ENCODE results near the gene S100A13. TPM values are rescaled to one million over a fixed set of nuclear protein-coding genes. Genes with fewer than 3 reads are reported as not detected.

Gene S100A13
- total and polyA plus RNA-seq, 10 of the 15 experiments (the other 5 are each of a cell fraction or from before 2014, with no cell fraction given) = 5.7 to 30.9 (median 9.1) TPM

DNA sequence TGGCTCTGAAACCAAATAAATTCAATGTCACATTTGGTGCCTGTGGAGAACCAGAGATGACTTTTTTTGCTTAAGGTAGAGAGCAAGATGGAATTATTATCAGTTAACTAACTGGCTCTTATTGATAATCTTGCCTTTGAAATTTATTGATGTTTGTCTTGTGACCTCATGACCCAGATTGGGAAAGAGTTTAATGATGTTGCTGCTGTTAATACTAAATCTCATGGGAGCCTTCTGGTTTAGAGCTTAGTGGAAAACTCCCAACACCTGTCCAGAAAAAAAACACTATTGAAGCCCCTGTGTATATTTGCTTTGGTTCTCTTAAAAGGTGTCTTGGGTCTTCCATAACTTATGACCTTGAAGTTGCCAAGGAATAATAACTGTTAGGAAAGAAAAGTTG lies 16.5 kb upstream of the S100A13 start:
- FAIRE-seq = no peak
- Histone ChIP-seq H3K4me1 (ENCODE audit: control insufficient read depth, insufficient read depth, low read length) (no peaks in the 10 kb centered on the region), H3K27ac (ENCODE audit: control insufficient read depth, insufficient read depth) (no peak overlapping the region), H4K20me1 (ENCODE audit: control insufficient read depth, insufficient read depth) (no peaks in the 10 kb centered on the region), H3K9me3 (replicated peaks; ENCODE audit: control insufficient read depth, insufficient read depth, low read length) (no peaks in the 10 kb centered on the region), H2AFZ (ENCODE audit: control insufficient read depth, low read depth, low read length) (no peak overlapping the region), H3K9ac (ENCODE audit: control insufficient read depth, insufficient read depth, low read length) (no peak overlapping the region), H3K4me3 (no peak overlapping the region), H3K27me3 (replicated peaks in 1 of 2; ENCODE audit: control insufficient read depth in 2 of 2, insufficient read depth in 2 of 2, low read length in 1 of 2) (no peaks in the 10 kb centered on the region), H3K36me3 (ENCODE audit: control insufficient read depth in 2 of 2, insufficient read depth in 2 of 2, low read length in 1 of 2) (peaks cover 14 to 54% of the 10 kb centered on the region in 2 experiments), H3K4me2 (ENCODE audit: control insufficient read depth, insufficient read depth) (no peak overlapping the region), H3K79me2 (ENCODE audit: control insufficient read depth, insufficient read depth, low read length) (peaks cover 2% of the 10 kb centered on the region)
- RAD21 ChIA-PET (ENCODE audit: unreplicated experiment) = interaction anchor here (0.8 to 1.4 kb wide), 4 partner anchors 10 to 72 kb away, joined by 3 to 5 read pairs (median 4); partner anchors contain the start of gene CHTOP
- ATAC-seq = no peak
- POLR2A ChIA-PET = interaction anchor here (1.4 to 6.7 kb wide), 3 partner anchors 9 to 320 kb away, joined by 4 to 35 read pairs (median 4); partner anchors contain the start of genes CHTOP and SLC39A1
- SMC1A ChIA-PET (ENCODE audit: uncharacterized antibody, unreplicated experiment) = interaction anchor here (0.7 to 2.1 kb wide), 8 partner anchors 9 to 71 kb away, joined by 3 to 13 read pairs (median 4); partner anchors contain the start of genes CHTOP and ILF2
- CTCF ChIA-PET = interaction anchor here (0.5 to 3.8 kb wide), 9 partner anchors 9 to 133 kb away, joined by 3 to 20 read pairs (median 5); partner anchors contain the start of gene S100A13
- DNase-seq (ENCODE audit: low read depth, low spot score) = no peak
- in situ Hi-C loops (cut with MboI) (no loop called here), intact Hi-C loops (cut with micrococcal nuclease; ENCODE audit: unreplicated experiment) (no loop called here)
- TSS peak; percentile 0 for BruUV-seq (replicated peaks)
- no peak for TF ChIP-seq ZNF207 (IDR thresholded peaks at IDR 0.05; ENCODE audit: borderline replicate concordance)
- TF ChIP-seq TBL1XR1 (IDR thresholded peaks at IDR 0.05; ENCODE audit: low read depth, low read length) = no peak
- TF ChIP-seq, protein P1, sequence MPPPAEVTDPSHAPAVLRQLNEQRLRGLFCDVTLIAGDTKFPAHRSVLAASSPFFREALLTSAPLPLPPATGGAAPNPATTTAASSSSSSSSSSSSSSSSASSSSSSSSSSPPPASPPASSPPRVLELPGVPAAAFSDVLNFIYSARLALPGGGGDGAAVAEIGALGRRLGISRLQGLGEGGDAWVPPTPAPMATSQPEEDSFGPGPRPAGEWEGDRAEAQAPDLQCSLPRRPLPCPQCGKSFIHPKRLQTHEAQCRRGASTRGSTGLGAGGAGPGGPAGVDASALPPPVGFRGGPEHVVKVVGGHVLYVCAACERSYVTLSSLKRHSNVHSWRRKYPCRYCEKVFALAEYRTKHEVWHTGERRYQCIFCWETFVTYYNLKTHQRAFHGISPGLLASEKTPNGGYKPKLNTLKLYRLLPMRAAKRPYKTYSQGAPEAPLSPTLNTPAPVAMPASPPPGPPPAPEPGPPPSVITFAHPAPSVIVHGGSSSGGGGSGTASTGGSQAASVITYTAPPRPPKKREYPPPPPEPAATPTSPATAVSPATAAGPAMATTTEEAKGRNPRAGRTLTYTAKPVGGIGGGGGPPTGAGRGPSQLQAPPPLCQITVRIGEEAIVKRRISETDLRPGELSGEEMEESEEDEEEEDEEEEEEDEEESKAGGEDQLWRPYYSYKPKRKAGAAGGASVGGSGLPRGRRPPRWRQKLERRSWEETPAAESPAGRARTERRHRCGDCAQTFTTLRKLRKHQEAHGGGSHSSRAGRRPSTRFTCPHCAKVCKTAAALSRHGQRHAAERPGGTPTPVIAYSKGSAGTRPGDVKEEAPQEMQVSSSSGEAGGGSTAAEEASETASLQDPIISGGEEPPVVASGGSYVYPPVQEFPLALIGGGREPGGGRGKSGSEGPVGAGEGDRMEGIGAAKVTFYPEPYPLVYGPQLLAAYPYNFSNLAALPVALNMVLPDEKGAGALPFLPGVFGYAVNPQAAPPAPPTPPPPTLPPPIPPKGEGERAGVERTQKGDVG (CRISPR knock-in tag; IDR thresholded peaks at IDR 0.05) = no peak
- TF ChIP-seq PML (IDR thresholded peaks at IDR 0.05; ENCODE audit: low read length) = no peak
- TF ChIP-seq SIX5 (IDR thresholded peaks at IDR 0.05; ENCODE audit: low read depth, low read length, severe bottlenecking) = no peak
- no peak for TF ChIP-seq SUZ12 (IDR thresholded peaks at IDR 0.05; ENCODE audit: unreplicated experiment)
- no peak for TF ChIP-seq TCF7 (IDR thresholded peaks at IDR 0.05; ENCODE audit: borderline replicate concordance)
- no peak for TF ChIP-seq NFXL1 (IDR thresholded peaks at IDR 0.05; ENCODE audit: borderline replicate concordance)
- no peak for TF ChIP-seq JUNB (IDR thresholded peaks at IDR 0.05)
- no peak for TF ChIP-seq BMI1 (IDR thresholded peaks at IDR 0.05; ENCODE audit: borderline replicate concordance)
- no peak for TF ChIP-seq NFYB (IDR thresholded peaks at IDR 0.05; ENCODE audit: insufficient read depth, low read depth, low read length)
- TF ChIP-seq CHD4 (IDR thresholded peaks at IDR 0.05) = no peak
- TF ChIP-seq CBFB (IDR thresholded peaks at IDR 0.05; ENCODE audit: low read depth) = no peak
- TF ChIP-seq ZNF384 (IDR thresholded peaks at IDR 0.05; ENCODE audit: borderline replicate concordance, low read depth, low read length) = no peak
- TF ChIP-seq HDGF (IDR thresholded peaks at IDR 0.05) = no peak
- TF ChIP-seq ZZZ3 (IDR thresholded peaks at IDR 0.05; ENCODE audit: control insufficient read depth, insufficient read length, low read depth) = no peak
- TF ChIP-seq, protein P2, sequence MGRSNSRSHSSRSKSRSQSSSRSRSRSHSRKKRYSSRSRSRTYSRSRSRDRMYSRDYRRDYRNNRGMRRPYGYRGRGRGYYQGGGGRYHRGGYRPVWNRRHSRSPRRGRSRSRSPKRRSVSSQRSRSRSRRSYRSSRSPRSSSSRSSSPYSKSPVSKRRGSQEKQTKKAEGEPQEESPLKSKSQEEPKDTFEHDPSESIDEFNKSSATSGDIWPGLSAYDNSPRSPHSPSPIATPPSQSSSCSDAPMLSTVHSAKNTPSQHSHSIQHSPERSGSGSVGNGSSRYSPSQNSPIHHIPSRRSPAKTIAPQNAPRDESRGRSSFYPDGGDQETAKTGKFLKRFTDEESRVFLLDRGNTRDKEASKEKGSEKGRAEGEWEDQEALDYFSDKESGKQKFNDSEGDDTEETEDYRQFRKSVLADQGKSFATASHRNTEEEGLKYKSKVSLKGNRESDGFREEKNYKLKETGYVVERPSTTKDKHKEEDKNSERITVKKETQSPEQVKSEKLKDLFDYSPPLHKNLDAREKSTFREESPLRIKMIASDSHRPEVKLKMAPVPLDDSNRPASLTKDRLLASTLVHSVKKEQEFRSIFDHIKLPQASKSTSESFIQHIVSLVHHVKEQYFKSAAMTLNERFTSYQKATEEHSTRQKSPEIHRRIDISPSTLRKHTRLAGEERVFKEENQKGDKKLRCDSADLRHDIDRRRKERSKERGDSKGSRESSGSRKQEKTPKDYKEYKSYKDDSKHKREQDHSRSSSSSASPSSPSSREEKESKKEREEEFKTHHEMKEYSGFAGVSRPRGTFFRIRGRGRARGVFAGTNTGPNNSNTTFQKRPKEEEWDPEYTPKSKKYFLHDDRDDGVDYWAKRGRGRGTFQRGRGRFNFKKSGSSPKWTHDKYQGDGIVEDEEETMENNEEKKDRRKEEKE (IDR thresholded peaks at IDR 0.05) = no peak
- TF ChIP-seq, protein P3, sequence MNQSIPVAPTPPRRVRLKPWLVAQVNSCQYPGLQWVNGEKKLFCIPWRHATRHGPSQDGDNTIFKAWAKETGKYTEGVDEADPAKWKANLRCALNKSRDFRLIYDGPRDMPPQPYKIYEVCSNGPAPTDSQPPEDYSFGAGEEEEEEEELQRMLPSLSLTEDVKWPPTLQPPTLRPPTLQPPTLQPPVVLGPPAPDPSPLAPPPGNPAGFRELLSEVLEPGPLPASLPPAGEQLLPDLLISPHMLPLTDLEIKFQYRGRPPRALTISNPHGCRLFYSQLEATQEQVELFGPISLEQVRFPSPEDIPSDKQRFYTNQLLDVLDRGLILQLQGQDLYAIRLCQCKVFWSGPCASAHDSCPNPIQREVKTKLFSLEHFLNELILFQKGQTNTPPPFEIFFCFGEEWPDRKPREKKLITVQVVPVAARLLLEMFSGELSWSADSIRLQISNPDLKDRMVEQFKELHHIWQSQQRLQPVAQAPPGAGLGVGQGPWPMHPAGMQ (IDR thresholded peaks at IDR 0.05; ENCODE audit: borderline replicate concordance) = no peak
- no peak for TF ChIP-seq BCL11A (IDR thresholded peaks at IDR 0.05; ENCODE audit: low read depth, low read length)
